Measurements from ENCODE around the gene AMN1.
A peak's percentile ranks its signal among the peaks of the same experiment; 100 is the strongest.
"Not testable (repeated sequence)": the region's sequence is repeated elsewhere in the genome, so short reads cannot be mapped to it uniquely, and the experiment has no call there.

AMN1 gene

GRCh38 chr12:31728917-31729640 lies at the start of gene AMN1:
Gene AMN1 (minus strand): TSS chr12:31729021. CDS start chr12:31729008, 13 bp downstream.
- peak; percentile 95 for DNase-seq (ENCODE audit: low read depth)

GRCh38 chr12:31773867-31774266 lies 45.0 kb upstream of the AMN1 start:
- DNase-seq (ENCODE audit: low read depth): no peak

GRCh38 chr12:31773223-31773750 lies 44.5 kb upstream of the AMN1 start:
- no peak for DNase-seq (ENCODE audit: low read depth)

GRCh38 chr12:31772685-31773222 lies 43.9 kb upstream of the AMN1 start:
- DNase-seq (ENCODE audit: low read depth): no peak

GRCh38 chr12:31772186-31772585 lies 43.4 kb upstream of the AMN1 start:
- no peak for DNase-seq (ENCODE audit: low read depth)

GRCh38 chr12:31768046-31768445 lies 39.2 kb upstream of the AMN1 start:
- no peak for DNase-seq (ENCODE audit: low read depth)

GRCh38 chr12:31765931-31766330 lies 37.1 kb upstream of the AMN1 start:
- DNase-seq (ENCODE audit: low read depth): no peak

- DNase-seq (ENCODE audit: low read depth): no peak
Measured at GRCh38 chr12:31759632-31760459, 31.0 kb upstream of the AMN1 start.

GRCh38 chr12:31758297-31758696 lies 29.5 kb upstream of the AMN1 start:
- not testable (repeated sequence) for DNase-seq (ENCODE audit: low read depth)

- DNase-seq (ENCODE audit: low read depth): no peak
Measured at GRCh38 chr12:31756977-31757420, 28.2 kb upstream of the AMN1 start.

GRCh38 chr12:31752450-31752849 lies 23.6 kb upstream of the AMN1 start:
- DNase-seq (ENCODE audit: low read depth): no peak

GRCh38 chr12:31751085-31751484 lies 22.3 kb upstream of the AMN1 start:
- DNase-seq (ENCODE audit: low read depth): no peak

- DNase-seq (ENCODE audit: low read depth): no peak
Measured at GRCh38 chr12:31750747-31751039, 21.9 kb upstream of the AMN1 start.

- peak; percentile 60 for DNase-seq (ENCODE audit: low read depth)
Measured at GRCh38 chr12:31749024-31749704, 20.3 kb upstream of the AMN1 start.

- DNase-seq (ENCODE audit: low read depth): no peak
Measured at GRCh38 chr12:31745242-31745641, 16.4 kb upstream of the AMN1 start.

GRCh38 chr12:31744363-31744762 lies 15.5 kb upstream of the AMN1 start:
- DNase-seq (ENCODE audit: low read depth): not testable (repeated sequence)

- no peak for DNase-seq (ENCODE audit: low read depth)
Measured at GRCh38 chr12:31742891-31743290, 14.1 kb upstream of the AMN1 start.

- DNase-seq (ENCODE audit: low read depth): no peak
Measured at GRCh38 chr12:31740628-31741027, 11.8 kb upstream of the AMN1 start.

- no peak for DNase-seq (ENCODE audit: low read depth)
Measured at GRCh38 chr12:31737763-31738162, 8.9 kb upstream of the AMN1 start.

GRCh38 chr12:31737345-31737744 lies 8.5 kb upstream of the AMN1 start:
- DNase-seq (ENCODE audit: low read depth): no peak

GRCh38 chr12:31736472-31736871 lies 7.7 kb upstream of the AMN1 start:
- peak; percentile 71 for DNase-seq (ENCODE audit: low read depth)

All from stimulated activated CD4-positive, alpha-beta T cell treated with anti-CD3 and anti-CD28 coated beads, Interleukin-2, amount 100 ng/mL, for 4 hours (primary cell).